ENCODE data around the gene SMYD3. TPM values are rescaled to one million over a fixed set of nuclear protein-coding genes. Genes with fewer than 3 reads are reported as not detected.

Gene SMYD3
- total RNA-seq, 2 experiments from 2014 or later = 17.1 TPM

DNA sequence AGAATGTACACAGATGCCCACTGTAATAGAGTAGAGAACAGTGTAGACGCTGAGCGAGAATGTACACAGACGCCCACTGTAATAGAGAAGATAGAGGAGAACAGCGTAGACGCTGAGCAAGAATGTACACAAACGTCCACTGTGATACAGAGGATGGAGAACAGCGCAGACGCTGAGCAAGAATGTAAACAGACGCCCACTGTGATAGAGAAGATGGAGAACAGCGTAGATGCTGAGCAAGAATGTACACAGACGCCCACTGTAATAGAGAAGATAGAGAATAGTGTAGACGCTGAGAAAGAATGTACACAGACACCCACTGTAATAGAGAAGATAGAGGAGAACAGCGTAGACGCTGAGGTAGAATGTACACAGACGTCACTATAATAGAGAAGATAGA lies 306.9 kb downstream of the SMYD3 start:
- ChIA-PET POLR2A (no interaction called here), CTCF (no interaction called here)
- Mint-ChIP-seq H3K4me1 (no peaks in the 10 kb centered on the region), H3K36me3 (ENCODE audit: low read depth) (no peaks in the 10 kb centered on the region), H3K4me3 (no peak overlapping the region), H3K27me3 (no peaks in the 10 kb centered on the region), H3K9me3 (no peaks in the 10 kb centered on the region), H3K27ac (no peak overlapping the region)
- no peak for DNase-seq

- Mint-ChIP-seq H3K27me3 (no peaks in the 10 kb centered on the region), H3K4me1 (no peaks in the 10 kb centered on the region), H3K4me3 (no peak overlapping the region), H3K27ac (no peak overlapping the region), H3K9me3 (no peaks in the 10 kb centered on the region), H3K36me3 (ENCODE audit: low read depth) (no peaks in the 10 kb centered on the region)
- CTCF ChIA-PET = no interaction called here
- POLR2A ChIA-PET = no interaction called here
- DNase-seq = no peak
Measured at GRCh38 chr1:246199086-246199645, 307.9 kb downstream of the SMYD3 start.

DNA sequence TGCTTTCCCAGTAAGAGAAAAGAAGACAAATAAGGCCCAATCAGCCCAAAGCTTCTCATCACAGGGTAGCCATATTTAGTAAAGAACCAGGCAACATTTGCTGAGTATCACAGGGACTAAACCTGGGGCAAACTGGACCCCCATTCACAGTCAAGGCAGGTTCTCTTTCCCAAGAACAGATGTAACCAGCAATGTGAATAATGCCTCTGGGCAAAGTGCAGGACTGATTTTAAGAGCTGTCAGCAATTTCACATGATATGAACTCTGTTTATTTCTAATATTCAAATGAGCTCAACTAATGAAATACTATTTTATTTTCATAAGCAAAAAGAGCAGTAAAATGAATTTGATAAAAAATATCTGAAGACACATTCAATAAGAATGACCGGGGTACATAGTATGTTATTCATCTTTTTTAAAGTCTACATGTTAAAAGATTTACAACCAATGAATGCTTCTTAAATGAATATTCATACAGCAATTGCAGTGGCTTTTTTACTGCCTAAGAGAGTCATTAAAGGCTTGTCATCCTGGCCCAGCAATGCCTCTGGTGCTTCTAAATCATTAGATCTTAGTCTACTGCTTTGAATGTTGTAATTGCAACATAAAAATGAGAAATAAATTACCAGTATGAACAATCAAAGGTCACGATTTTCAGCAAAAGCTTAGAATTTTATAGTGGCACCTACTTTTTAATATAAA lies 308.8 kb downstream of the SMYD3 start:
- no peak overlapping the region for H3K4me3 Mint-ChIP-seq
- no peaks in the 10 kb centered on the region for H3K4me1 Mint-ChIP-seq
- no peak for DNase-seq
- no peaks in the 10 kb centered on the region for H3K9me3 Mint-ChIP-seq
- H3K27ac Mint-ChIP-seq = no peak overlapping the region
- no peaks in the 10 kb centered on the region for H3K36me3 Mint-ChIP-seq (ENCODE audit: low read depth)
- ChIA-PET POLR2A (no interaction called here), CTCF (no interaction called here)
- H3K27me3 Mint-ChIP-seq = no peaks in the 10 kb centered on the region

GRCh38 chr1:246197076-246197475 lies 310.0 kb downstream of the SMYD3 start:
- no peaks in the 10 kb centered on the region for H3K4me1 Mint-ChIP-seq
- CTCF ChIA-PET = no interaction called here
- no peaks in the 10 kb centered on the region for H3K9me3 Mint-ChIP-seq
- DNase-seq = no peak
- POLR2A ChIA-PET = no interaction called here
- no peak overlapping the region for H3K4me3 Mint-ChIP-seq
- no peak overlapping the region for H3K27ac Mint-ChIP-seq
- H3K27me3 Mint-ChIP-seq = no peaks in the 10 kb centered on the region
- H3K36me3 Mint-ChIP-seq (ENCODE audit: low read depth) = no peaks in the 10 kb centered on the region

DNA sequence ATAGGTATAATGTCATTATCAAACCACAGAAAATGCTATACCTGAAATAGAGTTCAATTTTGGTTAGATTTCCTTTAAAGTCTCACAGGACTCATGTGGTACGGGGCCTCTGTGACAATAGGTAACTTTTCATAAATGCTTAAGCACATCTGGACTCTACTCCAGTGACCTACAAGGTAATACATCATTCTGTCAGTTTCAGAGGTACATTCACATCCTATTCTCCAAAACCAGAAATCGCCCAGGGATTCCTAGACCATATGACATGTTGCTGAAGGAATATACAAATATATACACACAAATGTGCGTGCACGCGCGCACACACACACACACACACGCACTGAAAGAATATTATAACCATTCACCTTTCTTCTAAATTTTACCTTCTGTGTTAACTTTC lies 311.8 kb downstream of the SMYD3 start:
- no peak overlapping the region for H3K27ac Mint-ChIP-seq
- H3K9me3 Mint-ChIP-seq = no peaks in the 10 kb centered on the region
- CTCF ChIA-PET = no interaction called here
- POLR2A ChIA-PET = no interaction called here
- H3K4me3 Mint-ChIP-seq = no peak overlapping the region
- H3K36me3 Mint-ChIP-seq (ENCODE audit: low read depth) = no peaks in the 10 kb centered on the region
- H3K4me1 Mint-ChIP-seq = no peaks in the 10 kb centered on the region
- H3K27me3 Mint-ChIP-seq = no peaks in the 10 kb centered on the region
- no peak for DNase-seq

DNA sequence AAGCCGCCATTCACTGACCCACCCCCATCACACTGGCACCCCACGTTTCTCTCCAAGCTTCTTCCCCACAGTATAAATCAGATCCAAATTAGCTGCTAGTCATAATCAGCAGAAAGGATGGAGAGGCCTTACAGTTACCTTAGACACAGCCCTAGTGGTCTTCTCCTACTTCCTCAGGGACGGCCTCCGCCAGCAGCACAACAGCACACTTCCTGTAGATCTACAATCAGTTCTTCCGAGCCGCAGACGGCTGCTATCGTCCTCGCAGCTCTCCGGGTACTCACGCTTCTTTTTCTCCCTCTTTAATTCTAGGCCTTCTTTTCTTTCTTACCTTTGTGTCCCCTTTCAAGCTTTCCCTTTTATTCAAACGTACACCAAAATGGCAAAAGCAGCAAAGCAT lies 313.5 kb downstream of the SMYD3 start:
- Mint-ChIP-seq H3K36me3 (ENCODE audit: low read depth) (no peaks in the 10 kb centered on the region), H3K4me3 (no peak overlapping the region), H3K9me3 (no peaks in the 10 kb centered on the region), H3K27me3 (no peaks in the 10 kb centered on the region), H3K27ac (no peak overlapping the region), H3K4me1 (no peaks in the 10 kb centered on the region)
- ChIA-PET CTCF (interaction anchor here (0.6 kb wide), 1 partner anchor 768 kb away, joined by 4 read pairs; no protein-coding TSS in a partner anchor), POLR2A (no interaction called here)
- DNase-seq = no peak

DNA sequence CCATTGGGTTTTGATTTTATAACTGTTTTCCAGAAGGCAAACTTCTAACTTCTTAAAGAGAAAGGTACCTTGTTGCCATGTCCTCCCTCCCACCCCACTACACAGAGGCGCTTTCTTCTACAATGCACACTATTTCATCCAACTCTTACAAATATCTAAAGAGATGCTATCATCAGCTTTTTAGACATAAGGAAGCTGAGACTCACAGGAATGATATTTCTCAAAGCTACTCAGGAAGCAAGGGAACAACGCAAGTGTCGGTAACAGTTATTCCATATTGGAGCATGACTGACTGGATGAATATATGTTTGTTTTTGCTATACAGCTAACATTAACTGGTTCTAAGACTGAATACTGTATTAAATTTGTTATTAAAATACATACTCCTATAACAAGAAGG lies 318.0 kb downstream of the SMYD3 start:
- Mint-ChIP-seq H3K9me3 (no peaks in the 10 kb centered on the region), H3K4me3 (no peak overlapping the region), H3K36me3 (ENCODE audit: low read depth) (no peaks in the 10 kb centered on the region), H3K4me1 (no peaks in the 10 kb centered on the region), H3K27ac (no peak overlapping the region), H3K27me3 (no peaks in the 10 kb centered on the region)
- CTCF ChIA-PET = no interaction called here
- no peak for DNase-seq
- POLR2A ChIA-PET = no interaction called here

DNA sequence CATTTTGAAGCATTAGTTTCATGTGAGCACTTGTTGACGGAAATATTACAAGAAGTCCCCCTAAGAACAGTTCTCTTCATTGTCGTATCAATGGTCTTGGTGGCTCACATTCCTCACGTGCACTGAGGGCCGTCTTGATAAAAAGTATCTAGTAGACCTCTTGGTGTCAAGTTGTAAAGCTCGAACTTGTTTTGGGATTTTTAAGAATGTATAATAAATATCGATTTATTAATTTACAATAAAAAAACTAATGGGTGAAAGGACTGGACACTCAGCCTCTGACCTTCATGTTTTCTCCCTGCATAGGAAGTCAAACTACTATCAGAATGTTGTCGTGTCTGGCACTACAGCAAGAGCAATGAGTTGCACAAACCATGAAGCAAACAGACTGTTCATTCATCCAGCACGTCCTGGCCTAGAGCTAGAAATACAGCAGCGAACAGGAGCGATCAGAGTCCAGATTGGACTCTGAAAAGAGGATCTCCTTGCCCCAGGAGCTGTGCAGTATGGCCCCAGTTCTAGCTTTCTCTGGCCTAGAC lies 319.2 kb downstream of the SMYD3 start:
- no peaks in the 10 kb centered on the region for H3K27me3 Mint-ChIP-seq
- no peak overlapping the region for H3K4me3 Mint-ChIP-seq
- CTCF ChIA-PET = interaction anchor here (0.6 kb wide), 1 partner anchor 1013 kb away, joined by 3 read pairs; no protein-coding TSS in a partner anchor
- DNase-seq = no peak
- H3K4me1 Mint-ChIP-seq = no peaks in the 10 kb centered on the region
- H3K27ac Mint-ChIP-seq = no peak overlapping the region
- no peaks in the 10 kb centered on the region for H3K36me3 Mint-ChIP-seq (ENCODE audit: low read depth)
- POLR2A ChIA-PET = no interaction called here
- H3K9me3 Mint-ChIP-seq = no peaks in the 10 kb centered on the region

- Mint-ChIP-seq H3K36me3 (ENCODE audit: low read depth) (no peaks in the 10 kb centered on the region), H3K9me3 (peaks cover 1% of the 10 kb centered on the region), H3K27ac (no peak overlapping the region), H3K27me3 (no peaks in the 10 kb centered on the region), H3K4me1 (peaks cover 4% of the 10 kb centered on the region), H3K4me3 (no peak overlapping the region)
- no peak for DNase-seq
- ChIA-PET CTCF (no interaction called here), POLR2A (no interaction called here)
Measured at GRCh38 chr1:246184503-246184902, 322.6 kb downstream of the SMYD3 start.

DNA sequence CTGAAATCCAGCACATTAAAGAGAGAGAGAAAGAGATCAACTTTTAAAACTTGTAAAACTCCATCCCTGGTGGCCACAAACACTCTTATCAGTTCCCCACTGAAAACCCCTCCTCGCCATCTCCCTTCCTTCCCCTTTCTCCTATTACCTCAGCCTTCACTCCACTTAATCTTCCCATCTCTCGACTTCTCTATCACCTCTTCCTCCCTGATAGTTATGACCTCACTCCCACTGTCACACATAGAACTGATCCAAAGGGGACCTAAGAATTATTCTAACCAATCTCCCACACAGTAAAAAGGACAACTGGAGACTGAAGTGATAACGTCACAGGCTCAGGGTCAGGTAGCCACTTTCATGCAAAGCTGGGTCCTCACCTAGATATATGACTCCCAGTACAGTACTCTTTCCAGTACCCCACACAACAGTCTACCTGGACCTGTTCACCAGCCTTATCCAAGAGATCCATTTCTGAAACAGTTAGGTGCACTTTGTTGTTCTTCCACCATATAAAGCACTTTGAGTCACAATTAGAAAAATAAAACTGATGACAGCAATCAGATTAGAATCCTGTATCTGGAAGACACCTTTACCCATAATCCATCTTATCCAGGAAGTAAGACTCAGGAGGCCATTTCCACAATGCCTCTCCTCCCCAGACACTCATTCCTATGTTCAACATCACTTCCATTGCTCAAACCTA lies 324.8 kb downstream of the SMYD3 start:
- Mint-ChIP-seq H3K27ac (no peak overlapping the region), H3K9me3 (peaks cover 1% of the 10 kb centered on the region), H3K4me3 (no peak overlapping the region), H3K36me3 (ENCODE audit: low read depth) (no peaks in the 10 kb centered on the region), H3K4me1 (peaks cover 6% of the 10 kb centered on the region), H3K27me3 (no peaks in the 10 kb centered on the region)
- no peak for DNase-seq
- ChIA-PET CTCF (no interaction called here), POLR2A (no interaction called here)

- peaks cover 6% of the 10 kb centered on the region for H3K4me1 Mint-ChIP-seq
- no peak overlapping the region for H3K4me3 Mint-ChIP-seq
- ChIA-PET POLR2A (no interaction called here), CTCF (no interaction called here)
- no peak overlapping the region for H3K27ac Mint-ChIP-seq
- peaks cover 1% of the 10 kb centered on the region for H3K9me3 Mint-ChIP-seq
- no peaks in the 10 kb centered on the region for H3K27me3 Mint-ChIP-seq
- no peak for DNase-seq
- H3K36me3 Mint-ChIP-seq (ENCODE audit: low read depth) = no peaks in the 10 kb centered on the region
Measured at GRCh38 chr1:246181241-246181640, 325.8 kb downstream of the SMYD3 start.

DNA sequence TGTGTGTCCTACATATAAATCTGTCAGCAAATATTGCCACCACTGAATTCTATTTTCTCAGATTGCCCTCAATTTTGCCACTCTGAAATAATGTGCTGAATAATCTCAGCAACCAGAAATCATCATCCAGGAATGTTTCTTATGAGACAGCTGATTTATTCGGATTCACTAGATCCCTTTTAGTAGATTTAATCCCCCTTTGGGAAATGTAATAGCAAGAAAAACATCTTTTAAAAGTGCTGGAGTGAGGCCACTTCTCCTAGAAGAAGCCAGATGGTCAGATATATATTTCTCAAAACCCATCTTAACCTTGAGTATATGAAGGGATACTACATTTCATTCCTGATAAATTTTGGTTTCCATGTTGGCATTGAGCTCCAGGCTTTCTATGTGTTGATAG lies 327.7 kb downstream of the SMYD3 start:
- Mint-ChIP-seq H3K4me3 (no peak overlapping the region), H3K27me3 (no peaks in the 10 kb centered on the region), H3K4me1 (peaks cover 6% of the 10 kb centered on the region), H3K9me3 (peaks cover 1% of the 10 kb centered on the region), H3K36me3 (ENCODE audit: low read depth) (no peaks in the 10 kb centered on the region), H3K27ac (no peak overlapping the region)
- CTCF ChIA-PET = no interaction called here
- POLR2A ChIA-PET = no interaction called here
- DNase-seq = no peak

- H3K27me3 Mint-ChIP-seq = no peaks in the 10 kb centered on the region
- peaks cover 1% of the 10 kb centered on the region for H3K9me3 Mint-ChIP-seq
- ChIA-PET CTCF (no interaction called here), POLR2A (no interaction called here)
- no peaks in the 10 kb centered on the region for H3K36me3 Mint-ChIP-seq (ENCODE audit: low read depth)
- no peak for DNase-seq
- no peak overlapping the region for H3K4me3 Mint-ChIP-seq
- peaks cover 6% of the 10 kb centered on the region for H3K4me1 Mint-ChIP-seq
- no peak overlapping the region for H3K27ac Mint-ChIP-seq
Measured at GRCh38 chr1:246178717-246179311, 328.3 kb downstream of the SMYD3 start.

All from activated CD4-positive, alpha-beta T cell treated with anti-CD3 and anti-CD28 coated beads, Interleukin-2, amount 10 ng/mL, durations not matched to agents 7 days and 5 days (primary cell).